Cardiac fibroblast (primary cell): ENCODE measurements around the gene LOXL3.

Experiments
- DNase-seq, 2 donors: peaks; one replicate each; pipeline versions ENCODE4 v3.0.0 to v3.0.0-alpha.2; 2010; ENCODE audit warnings: low read depth in 2 of 2
- H3K4me3 ChIP-seq, 2 donors: replicated peaks in 1 of 2; 1 replicate in 1 of 2; 2 replicates in 1 of 2; pipeline ENCODE4 v1.5.1; 2011; ENCODE audit warnings: low read depth in 2 of 2, low read length in 2 of 2, mild to moderate bottlenecking in 2 of 2, moderate library complexity in 1 of 2
- TF ChIP-seq, protein P1 (sequence below): IDR thresholded peaks from one replicate; pipeline ENCODE4 v1.5.1; 2011; ENCODE audit warnings: low read depth, mild to moderate bottlenecking, low read length, inconsistent platforms

Gene LOXL3

DNA sequence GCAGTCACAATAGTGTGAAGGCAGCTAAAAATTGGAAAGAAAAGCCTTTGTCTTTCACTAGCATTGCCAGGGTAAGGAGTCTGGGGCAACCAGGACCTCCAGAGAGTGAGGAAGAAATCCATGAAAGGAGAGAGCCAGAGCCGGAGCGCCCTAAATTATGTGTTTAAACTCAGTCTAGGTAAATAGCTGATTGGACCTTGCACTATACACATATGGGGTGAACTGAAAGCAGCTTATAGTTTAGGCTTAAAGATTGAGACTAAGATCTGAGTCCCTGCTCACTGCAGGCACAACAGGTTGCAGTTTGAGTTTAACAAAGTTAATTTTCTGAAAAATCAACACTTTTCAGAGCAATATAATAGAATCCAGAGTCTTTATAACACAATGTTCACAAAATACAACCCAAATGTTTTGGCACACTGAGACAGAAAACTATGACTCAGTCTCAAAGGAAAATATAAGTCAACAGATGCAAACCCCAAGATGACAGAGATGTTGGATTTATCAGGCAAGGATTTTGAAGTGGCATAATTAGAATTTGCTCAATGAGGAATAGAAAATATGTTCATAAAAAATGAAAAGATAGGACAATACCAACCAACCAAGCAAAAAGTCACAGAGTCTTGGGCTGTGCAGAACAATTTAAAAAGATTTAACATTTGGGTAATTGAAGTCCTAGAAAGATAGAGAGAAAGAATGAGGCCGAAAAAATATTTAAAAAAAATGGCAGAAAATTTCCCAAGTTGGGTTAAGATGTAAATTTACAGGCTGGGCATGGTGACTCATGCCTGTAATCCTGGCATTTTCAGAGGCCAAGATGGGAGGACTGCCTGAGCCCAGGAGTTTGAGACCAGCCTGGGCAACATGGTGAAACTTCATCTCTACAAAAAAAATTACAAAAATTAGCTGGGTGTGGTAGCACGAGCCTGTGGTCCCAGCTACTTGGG lies 40.4 kb upstream of the LOXL3 start:
- no peak overlapping the region for H3K4me3 ChIP-seq
- peak in 1 of 2 donors; percentile 59 for DNase-seq
- TF ChIP-seq, protein P1, sequence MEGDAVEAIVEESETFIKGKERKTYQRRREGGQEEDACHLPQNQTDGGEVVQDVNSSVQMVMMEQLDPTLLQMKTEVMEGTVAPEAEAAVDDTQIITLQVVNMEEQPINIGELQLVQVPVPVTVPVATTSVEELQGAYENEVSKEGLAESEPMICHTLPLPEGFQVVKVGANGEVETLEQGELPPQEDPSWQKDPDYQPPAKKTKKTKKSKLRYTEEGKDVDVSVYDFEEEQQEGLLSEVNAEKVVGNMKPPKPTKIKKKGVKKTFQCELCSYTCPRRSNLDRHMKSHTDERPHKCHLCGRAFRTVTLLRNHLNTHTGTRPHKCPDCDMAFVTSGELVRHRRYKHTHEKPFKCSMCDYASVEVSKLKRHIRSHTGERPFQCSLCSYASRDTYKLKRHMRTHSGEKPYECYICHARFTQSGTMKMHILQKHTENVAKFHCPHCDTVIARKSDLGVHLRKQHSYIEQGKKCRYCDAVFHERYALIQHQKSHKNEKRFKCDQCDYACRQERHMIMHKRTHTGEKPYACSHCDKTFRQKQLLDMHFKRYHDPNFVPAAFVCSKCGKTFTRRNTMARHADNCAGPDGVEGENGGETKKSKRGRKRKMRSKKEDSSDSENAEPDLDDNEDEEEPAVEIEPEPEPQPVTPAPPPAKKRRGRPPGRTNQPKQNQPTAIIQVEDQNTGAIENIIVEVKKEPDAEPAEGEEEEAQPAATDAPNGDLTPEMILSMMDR = no peak

DNA sequence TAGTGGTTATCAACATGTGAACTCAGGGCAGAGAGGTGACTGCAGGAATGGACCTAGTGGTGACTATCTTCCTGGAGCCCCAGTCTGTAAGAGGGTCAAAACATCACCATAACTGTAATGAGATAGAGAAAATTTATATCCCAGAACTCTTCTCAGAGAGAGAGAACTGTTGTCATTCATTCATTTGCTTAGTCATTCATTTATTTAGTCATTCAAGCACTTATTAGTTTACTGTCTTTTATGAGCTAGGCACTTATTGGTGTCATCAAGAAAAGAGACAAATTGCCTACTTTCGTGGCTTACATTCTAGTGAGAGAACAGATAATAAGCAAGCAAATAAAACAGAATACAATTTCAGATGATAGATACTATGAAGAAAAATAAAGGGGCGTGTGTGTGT lies 34.9 kb upstream of the LOXL3 start:
- TF ChIP-seq, protein P1 = no peak
- no peak for DNase-seq
- no peak overlapping the region for H3K4me3 ChIP-seq

DNA sequence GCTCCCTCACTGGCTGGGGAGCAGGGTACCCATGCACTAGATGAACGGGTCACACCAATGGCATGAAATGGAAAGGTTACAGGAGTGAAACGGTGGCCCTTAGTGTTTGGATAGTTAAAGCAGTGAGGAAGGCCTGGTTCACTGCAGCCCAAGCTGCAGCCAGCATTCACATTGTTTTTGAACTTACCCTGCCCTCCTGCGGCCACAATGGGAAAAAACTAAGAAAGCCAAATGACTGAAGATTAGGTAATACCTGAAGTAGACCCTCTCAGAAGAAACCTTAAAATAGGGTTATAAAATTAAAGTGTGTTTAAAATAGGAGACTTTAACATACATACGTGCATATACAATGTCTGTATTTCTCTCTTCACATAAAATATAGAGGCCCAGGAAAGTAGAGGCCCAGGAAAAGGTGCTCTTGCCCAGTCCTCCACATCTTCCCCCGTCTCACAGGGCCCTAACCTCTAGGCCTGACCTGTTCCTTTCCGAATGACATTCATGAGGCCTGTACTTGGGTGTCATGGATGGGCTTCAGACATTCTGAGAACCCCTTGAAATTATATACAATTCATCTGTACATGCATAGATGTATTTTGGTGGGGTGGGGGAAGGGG lies 34.0 kb upstream of the LOXL3 start:
- TF ChIP-seq, protein P1 = peak; percentile 71
- peak; percentile 86 to 88 for DNase-seq
- H3K4me3 ChIP-seq = no peak overlapping the region

DNA sequence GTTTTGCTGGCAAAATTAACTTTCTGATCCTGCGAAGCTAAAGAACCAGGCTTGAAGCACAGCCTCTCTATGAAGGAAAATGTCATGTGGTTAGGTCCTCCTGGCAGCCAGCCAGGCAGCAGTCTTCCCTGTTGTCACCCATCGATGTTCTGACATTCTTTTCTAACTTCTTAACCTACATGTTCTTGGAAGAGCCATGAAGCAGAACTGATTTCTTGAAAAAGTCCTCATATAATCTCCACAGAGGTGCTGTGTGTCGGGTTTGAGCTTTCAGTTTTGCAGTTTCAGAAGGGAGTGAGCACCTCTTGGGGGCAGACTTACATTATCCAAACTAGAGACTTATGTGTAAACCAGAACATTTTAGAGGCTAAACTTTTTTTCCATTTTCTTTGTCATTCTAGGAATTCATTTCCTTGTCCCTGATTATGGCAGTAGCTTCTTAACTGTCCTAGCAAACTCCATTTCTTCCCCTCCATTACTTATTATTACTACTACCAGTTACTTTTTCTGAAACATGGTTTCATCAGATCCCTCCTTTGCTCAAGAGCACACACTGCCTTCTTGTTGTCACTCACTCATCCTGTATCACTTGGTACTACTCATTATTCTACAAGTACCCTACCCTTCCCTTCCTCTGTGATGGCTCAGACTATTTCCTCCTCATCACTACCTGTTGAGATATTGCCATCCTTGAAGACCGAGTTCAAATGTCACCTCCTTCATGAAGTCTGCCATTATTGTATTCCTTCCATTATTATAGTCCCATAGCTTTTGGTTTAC lies 31.9 kb upstream of the LOXL3 start:
- DNase-seq = peak; percentile 31 to 36
- TF ChIP-seq, protein P1 = no peak
- H3K4me3 ChIP-seq = no peak overlapping the region

DNA sequence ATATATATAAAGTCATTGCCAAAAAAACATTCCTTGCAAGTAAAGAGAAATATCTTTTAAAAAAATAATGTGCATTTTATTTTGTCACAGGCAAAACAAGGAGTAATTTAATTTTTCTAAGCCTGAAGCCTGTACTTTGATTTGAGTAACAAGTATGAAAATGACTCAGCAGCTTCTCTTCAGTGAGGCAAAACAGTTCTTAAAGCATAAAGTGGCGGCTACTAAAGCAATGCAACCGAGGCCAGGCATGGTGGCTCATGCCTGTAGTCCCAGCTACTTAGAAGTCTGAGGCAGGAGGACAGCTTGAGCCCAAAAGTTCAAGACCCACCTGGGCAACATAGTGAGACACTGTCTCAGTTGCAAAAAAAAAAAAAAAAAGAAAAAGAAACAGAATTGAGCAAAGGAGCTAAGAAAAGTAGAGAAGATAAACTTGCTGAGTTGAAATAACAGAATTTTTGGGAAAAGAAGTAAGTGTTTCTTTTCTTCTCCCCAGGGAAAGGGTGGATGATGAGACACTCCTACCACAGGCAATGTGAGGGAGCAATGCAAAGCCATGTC lies 30.4 kb upstream of the LOXL3 start:
- TF ChIP-seq, protein P1 = no peak
- H3K4me3 ChIP-seq = no peak overlapping the region
- peak; percentile 52 to 75 for DNase-seq

DNA sequence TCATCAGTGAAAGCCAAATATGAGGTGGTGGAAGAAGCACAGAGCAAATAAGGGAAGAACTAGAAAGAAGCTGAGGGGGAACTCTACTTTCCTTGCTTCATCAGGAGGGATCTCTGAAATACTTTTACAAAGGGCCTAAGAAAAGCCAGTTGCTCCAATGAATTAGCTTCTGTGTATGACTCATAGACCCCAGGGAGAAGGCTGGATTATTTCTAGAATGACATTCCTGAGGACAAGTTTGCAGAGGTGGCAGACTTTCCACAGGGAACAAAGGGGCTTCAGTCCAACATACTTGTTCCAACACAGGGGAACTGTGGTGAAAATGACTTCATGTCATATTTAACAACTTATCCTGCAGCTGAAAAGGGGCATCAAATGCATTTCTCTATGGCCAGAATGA lies 29.8 kb upstream of the LOXL3 start:
- no peak overlapping the region for H3K4me3 ChIP-seq
- TF ChIP-seq, protein P1 = no peak
- DNase-seq = peak; percentile 67 to 82
